NCI-H1694 treated with DMSO at 0.1 percent for 48 hours (cell line): ENCODE data around the gene CLEC17A.

Experiments
- DNase-seq: peaks from one replicate; lab custom pipeline; 2025; lab: John Stamatoyannopoulos, UW

Gene CLEC17A

DNA sequence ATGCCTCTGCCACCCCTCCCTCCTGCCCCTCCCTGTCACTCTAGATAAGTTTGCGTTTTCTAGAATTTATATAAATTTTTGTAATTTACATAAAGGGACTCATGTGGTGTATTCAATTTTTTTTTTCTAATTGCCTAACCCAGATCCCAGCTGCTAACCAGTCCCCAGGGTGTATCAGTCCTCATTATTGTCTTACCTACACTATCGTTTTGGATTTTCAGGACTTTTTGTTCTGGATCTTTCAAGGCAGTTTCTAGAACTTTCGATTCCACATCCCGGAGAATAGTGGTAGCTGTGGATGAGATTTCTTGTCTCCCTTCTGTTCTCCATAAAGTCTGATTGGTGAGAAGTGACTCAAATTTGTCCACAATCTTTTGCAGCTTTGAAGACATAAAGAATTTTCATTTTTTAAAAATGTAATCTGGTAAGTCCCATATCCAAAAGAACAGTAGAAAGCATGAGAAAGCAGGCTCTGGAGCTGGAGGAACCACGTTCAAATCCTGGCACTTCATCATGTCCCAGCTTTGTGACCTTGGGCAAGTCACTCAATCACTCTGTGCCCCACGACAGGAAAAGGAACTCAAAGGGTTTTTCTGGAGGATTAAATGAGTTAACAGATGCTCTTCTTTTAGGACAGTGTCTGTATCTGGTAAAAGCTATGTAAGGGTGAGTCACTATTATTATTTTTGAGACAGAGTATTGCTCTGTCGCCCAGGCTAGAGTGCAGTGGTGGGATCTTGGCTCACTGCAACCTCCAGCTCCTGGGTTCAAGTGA lies 72.1 kb downstream of the CLEC17A start:
- no peak for DNase-seq

DNA sequence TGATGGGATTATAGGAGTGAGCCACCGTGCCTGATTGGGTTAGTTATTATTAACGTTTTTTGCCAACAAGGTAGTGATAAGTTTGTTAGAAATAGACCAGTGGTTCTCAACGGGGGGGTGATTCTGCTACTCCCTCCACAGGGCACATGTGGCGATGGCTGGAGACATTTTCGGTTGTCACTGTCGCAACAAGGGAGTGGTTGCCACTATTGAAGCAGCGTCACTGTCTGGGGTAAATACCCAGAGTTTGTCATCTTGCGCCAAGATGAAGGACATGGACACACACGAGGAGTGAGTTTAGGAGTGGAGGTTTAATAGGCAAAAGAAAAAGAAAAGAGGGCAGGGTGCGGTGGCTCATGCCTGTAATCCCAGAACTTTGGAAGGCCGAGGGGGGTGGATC lies 72.8 kb downstream of the CLEC17A start:
- no peak for DNase-seq

DNA sequence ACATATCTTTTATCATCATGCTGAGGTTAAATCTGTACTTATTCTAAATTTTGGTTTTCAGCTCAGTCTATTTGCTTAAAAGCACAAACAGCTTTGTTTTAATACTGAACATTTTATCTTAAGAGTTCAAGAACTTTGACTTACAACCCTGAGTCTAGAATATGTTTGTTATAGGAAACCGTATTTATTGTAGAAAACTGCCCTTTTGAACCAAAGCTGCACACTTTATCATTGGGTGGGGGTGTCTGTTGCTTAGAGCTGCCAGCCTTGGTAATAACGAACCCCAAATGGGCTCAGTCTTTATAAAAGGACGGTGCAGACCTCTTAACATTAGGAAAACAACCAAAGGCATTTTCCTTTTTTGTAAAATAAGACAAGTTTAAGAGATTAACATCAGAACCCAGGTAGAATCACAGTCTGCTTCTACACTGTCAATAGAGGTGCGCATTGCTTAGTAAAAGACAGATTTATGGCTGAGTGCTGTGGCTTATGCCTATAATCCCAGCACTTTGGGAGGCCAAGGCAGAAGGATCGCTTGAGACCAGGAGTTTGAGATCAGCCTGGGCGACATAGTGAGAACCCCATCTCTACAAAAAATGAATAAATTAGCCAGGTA lies 77.1 kb downstream of the CLEC17A start:
- DNase-seq: no peak

DNA sequence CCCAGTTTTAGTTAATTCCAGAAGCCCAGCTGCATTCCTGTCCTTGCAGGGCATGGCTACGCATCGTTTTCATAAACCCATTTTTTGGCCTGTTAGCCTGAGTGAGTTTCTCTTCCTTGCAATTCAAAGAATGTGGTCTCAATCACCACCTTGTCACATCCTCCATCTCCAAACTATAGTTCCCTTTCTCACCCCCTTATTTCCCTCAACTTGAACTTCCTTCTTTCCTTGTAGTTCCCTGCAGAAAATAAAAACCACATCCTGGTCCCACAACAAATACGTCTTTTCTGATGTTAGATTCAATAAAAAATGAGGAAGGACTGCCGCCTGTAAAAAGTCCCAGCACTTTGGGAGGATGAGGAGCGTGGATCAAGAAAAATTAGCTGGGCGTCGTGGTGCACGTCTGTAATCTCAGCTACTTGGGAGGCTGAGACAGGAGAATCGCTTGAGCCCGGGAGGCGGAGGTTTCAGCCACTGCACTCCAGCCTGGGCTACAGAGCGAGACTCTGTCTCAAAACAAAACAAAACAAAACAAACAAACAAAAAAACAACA lies 78.6 kb downstream of the CLEC17A start:
- DNase-seq: no peak
